Tibial nerve (tissue), 4 donors: ENCODE results near the gene IL12B. TPM values are rescaled to one million over a fixed set of nuclear protein-coding genes. Genes with fewer than 3 reads are reported as not detected.
A peak's percentile ranks its signal among the peaks of the same experiment; 100 is the strongest.
"Not testable (repeated sequence)": the region's sequence is repeated elsewhere in the genome, so short reads cannot be mapped to it uniquely, and the experiment has no call there.

Source experiments
- DNase-seq, 2 donors: peaks; one replicate each; pipeline ENCODE4 v3.0.0-alpha.2; 2019; ENCODE audit warnings: low spot score in 2 of 2
- H3K27ac ChIP-seq, 4 donors: fragments of 200-600 bp; sonication (generic) in 3 of 4; one replicate each; pipeline ENCODE4 v1.5.1; 2017 to 2019; ENCODE audit warnings: mild to moderate bottlenecking in 1 of 4
- H3K27me3 ChIP-seq, 2 donors: fragments of 200-600 bp; sonication (generic) in 1 of 2; one replicate each; pipeline versions ENCODE4 v1.5.1 to v1.6.0; 2017 to 2019
- H3K36me3 ChIP-seq, 3 donors: fragments of 200-600 bp; sonication (generic); one replicate each; pipeline ENCODE4 v1.5.1; 2018 to 2019
- H3K4me1 ChIP-seq, 4 donors: fragments of 200-600 bp; sonication (generic) in 3 of 4; one replicate each; pipeline ENCODE4 v1.5.1; 2017 to 2019
- H3K4me3 ChIP-seq, 4 donors: fragments of 200-600 bp; sonication (generic) in 3 of 4; one replicate each; pipeline ENCODE4 v1.5.1; 2017 to 2019; ENCODE audit warnings: mild to moderate bottlenecking in 1 of 4, moderate library complexity in 1 of 4
- H3K9me3 ChIP-seq, 4 donors: fragments of 200-600 bp; sonication (generic) in 3 of 4; one replicate each; pipeline ENCODE4 v1.5.1; 2017 to 2019
- EP300 ChIP-seq, 2 donors: sonication (generic); formaldehyde crosslinking; IDR thresholded peaks; one replicate each; pipeline ENCODE4 v1.6.1; 2017; ENCODE audit warnings: antibody characterized with exemption in 2 of 2, mild to moderate bottlenecking in 1 of 2
- POLR2A ChIP-seq, 2 donors: fragments of 450-650 bp; IDR thresholded peaks; one replicate each; pipeline ENCODE4 v1.6.1; 2017; ENCODE audit warnings: antibody characterized with exemption in 2 of 2, mild to moderate bottlenecking in 2 of 2, moderate library complexity in 2 of 2
- WGBS, 2 donors: methylation state at CpG; one replicate each; pipeline ENCODE4 v1.1.5; 2018; 5-methylcytosine and 5-hydroxymethylcytosine counted together
- total RNA-seq, 4 donors: library from RNA; depleted of rRNA; stranded (reverse); fragments of >200 nt; gene quantifications; one replicate each; pipeline ENCODE4 v1.1.0, GENCODE V29; 2016
- TF ChIP-seq, protein P1 (sequence below), 5 experiments: fragments of 200-600 bp in 3 of 5; fragments of 450-650 bp in 2 of 5; sonication (generic) in 3 of 5; IDR thresholded peaks; one replicate each; pipeline ENCODE4 v1.5.1; 2016 to 2019; ENCODE audit warnings: antibody characterized with exemption in 5 of 5, mild to moderate bottlenecking in 3 of 5, moderate library complexity in 2 of 5

Gene IL12B
- total RNA-seq, 4 donors from 2014 or later: not detected

DNA sequence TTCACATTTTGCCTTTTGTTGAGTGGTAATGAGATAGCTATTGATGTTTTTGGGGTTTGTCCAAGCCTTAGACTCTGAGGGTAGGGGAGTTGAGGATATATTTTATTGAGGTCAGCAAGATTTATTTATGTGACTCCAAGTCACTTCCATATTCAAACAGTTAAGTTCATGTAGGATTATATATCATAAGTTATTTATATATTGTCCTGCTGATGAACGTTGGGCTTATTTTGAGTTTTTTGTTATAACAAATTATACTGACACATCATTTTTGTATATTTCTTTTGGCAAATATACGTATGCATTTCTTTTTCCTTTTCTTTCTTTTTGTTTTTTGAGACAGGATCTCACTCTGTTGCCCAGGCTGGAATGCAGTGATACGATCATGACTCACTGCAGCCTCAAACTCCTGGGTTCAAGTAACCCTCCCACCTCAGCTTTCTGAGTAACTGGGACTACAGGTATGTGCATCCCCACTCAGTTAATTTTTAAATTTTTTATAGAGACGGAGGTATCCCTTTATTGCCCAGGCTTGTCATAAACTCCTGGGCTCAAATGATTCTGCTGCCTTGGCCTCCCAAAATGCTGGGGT is 23.5 kb upstream of the IL12B start:
- Histone ChIP-seq H3K27ac (no peak overlapping the region), H3K27me3 (peaks cover 0 to 6% of the 10 kb centered on the region in 2 donors), H3K9me3 (no peaks in the 10 kb centered on the region), H3K4me3 (no peak overlapping the region), H3K36me3 (no peaks in the 10 kb centered on the region), H3K4me1 (no peaks in the 10 kb centered on the region)
- WGBS, 2 donors: 58 to 67% methylated on average over 4 of the region's 4 CpGs
- DNase-seq: no peak
- TF ChIP-seq EP300 (IDR thresholded peaks at IDR 0.05) (no peak), POLR2A (IDR thresholded peaks at IDR 0.05) (no peak)
- TF ChIP-seq, protein P1, sequence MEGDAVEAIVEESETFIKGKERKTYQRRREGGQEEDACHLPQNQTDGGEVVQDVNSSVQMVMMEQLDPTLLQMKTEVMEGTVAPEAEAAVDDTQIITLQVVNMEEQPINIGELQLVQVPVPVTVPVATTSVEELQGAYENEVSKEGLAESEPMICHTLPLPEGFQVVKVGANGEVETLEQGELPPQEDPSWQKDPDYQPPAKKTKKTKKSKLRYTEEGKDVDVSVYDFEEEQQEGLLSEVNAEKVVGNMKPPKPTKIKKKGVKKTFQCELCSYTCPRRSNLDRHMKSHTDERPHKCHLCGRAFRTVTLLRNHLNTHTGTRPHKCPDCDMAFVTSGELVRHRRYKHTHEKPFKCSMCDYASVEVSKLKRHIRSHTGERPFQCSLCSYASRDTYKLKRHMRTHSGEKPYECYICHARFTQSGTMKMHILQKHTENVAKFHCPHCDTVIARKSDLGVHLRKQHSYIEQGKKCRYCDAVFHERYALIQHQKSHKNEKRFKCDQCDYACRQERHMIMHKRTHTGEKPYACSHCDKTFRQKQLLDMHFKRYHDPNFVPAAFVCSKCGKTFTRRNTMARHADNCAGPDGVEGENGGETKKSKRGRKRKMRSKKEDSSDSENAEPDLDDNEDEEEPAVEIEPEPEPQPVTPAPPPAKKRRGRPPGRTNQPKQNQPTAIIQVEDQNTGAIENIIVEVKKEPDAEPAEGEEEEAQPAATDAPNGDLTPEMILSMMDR (IDR thresholded peaks at IDR 0.05): no peak

DNA sequence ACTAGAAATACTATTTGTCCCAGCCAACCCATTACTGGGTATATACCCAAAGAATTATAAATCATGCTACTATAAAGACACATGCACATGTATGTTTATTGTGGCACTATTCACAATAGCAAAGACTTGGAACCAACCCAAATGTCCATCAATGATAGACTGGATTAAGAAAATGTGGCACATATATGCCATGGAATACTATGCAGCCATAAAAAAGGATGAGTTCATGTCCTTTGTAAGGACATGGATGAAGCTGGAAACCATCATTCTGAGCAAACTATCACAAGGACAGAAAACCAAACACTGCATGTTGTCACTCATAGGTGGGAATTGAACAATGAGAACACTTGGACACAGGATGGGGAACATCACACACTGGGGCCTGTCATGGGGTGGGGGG is 20.4 kb upstream of the IL12B start:
- not testable (repeated sequence) for DNase-seq, H3K4me3 ChIP-seq, H3K4me1 ChIP-seq, H3K36me3 ChIP-seq, H3K27ac ChIP-seq, H3K9me3 ChIP-seq, H3K27me3 ChIP-seq

DNA sequence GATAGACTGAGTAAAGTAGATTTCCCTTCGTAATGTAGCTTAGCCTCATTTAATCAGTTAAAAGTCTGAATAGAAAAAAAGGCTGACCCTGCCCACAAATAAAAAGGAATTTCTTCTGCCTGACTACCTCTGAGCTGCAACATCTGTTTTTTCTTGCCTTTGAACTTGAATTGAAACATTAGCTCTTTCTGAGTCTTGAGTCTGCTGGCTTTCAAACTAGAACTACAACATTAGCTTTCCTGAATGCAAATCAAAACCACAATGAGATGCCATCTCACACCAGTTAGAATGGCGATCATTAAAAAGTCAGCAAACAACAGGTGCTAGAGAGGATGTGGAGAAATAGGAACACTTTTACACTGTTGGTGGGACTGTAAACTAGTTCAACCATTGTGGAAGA is 19.9 kb upstream of the IL12B start:
- H3K9me3 ChIP-seq, H3K36me3 ChIP-seq, H3K4me1 ChIP-seq, H3K27ac ChIP-seq, H3K4me3 ChIP-seq, DNase-seq, H3K27me3 ChIP-seq: not testable (repeated sequence)
- WGBS, 2 donors: 69 to 89% methylated on average over 2 of the region's 2 CpGs

DNA sequence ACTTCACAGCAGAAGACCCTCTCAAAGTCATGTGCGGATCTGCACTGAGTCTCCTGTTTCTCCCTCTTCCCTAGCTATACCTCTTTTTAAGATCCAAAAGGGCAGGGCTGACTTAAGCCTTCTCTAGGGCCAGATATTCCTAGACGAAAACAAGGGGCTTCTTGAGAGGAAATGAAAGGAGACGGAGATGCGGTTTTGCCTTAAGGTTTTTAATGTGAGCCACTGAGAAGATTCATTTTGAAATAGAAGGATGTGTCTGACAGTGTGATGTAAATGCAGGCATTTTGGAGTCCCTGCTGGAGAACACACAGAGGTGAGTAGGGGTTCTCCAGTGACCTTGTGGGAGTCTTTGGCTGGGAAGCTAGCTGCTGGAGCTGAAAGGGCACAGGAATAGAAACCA is 15.6 kb upstream of the IL12B start:
- H3K4me1 ChIP-seq: no peaks in the 10 kb centered on the region
- no peak overlapping the region for H3K4me3 ChIP-seq

DNA sequence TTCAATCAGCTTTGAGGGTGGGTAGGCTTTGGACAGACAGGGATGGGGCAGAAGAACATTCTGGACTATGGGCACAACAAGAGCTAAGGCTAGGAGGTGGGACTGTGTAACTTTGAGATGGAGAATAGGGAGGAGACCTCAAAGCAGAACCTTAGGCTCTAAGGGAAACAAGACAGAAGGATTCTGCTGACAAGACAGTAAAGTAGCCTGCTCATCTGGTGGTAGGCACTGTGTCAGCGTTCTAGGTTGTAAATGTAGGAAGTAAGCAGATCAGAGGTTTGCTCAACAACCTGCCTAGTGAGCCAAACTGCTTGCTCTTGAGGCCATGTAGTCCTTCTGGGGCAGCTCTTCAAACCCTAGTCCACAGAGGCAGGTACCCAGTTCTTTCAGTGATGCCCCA is 15.0 kb upstream of the IL12B start:
- peak in 1 of 2 donors; percentile 38 for TF ChIP-seq EP300 (IDR thresholded peaks at IDR 0.05)
- TF ChIP-seq, protein P1 (IDR thresholded peaks at IDR 0.05): no peak
- no peak overlapping the region for H3K4me3 ChIP-seq
- no peak overlapping the region for H3K27ac ChIP-seq
- H3K27me3 ChIP-seq: no peaks in the 10 kb centered on the region
- WGBS, 2 donors: 0% methylated on average over 1 of the region's 1 CpG
- H3K36me3 ChIP-seq: no peaks in the 10 kb centered on the region
- H3K9me3 ChIP-seq: peaks cover 0 to 18% (median 0%) of the 10 kb centered on the region in 4 donors
- H3K4me1 ChIP-seq: no peaks in the 10 kb centered on the region
- DNase-seq: no peak

More for the DNA sequence above, 15.6 kb upstream of the IL12B start:
- Histone ChIP-seq H3K27me3 (no peaks in the 10 kb centered on the region), H3K36me3 (no peaks in the 10 kb centered on the region), H3K27ac (no peak overlapping the region), H3K9me3 (peaks cover 0 to 18% (median 0%) of the 10 kb centered on the region in 4 donors)
- 64 to 73% methylated on average over 4 of the region's 4 CpGs for WGBS, 2 donors
- no peak for DNase-seq
- TF ChIP-seq, protein P1 (IDR thresholded peaks at IDR 0.05): no peak
- TF ChIP-seq EP300 (IDR thresholded peaks at IDR 0.05): no peak
- TF ChIP-seq POLR2A (IDR thresholded peaks at IDR 0.05): no peak

DNA sequence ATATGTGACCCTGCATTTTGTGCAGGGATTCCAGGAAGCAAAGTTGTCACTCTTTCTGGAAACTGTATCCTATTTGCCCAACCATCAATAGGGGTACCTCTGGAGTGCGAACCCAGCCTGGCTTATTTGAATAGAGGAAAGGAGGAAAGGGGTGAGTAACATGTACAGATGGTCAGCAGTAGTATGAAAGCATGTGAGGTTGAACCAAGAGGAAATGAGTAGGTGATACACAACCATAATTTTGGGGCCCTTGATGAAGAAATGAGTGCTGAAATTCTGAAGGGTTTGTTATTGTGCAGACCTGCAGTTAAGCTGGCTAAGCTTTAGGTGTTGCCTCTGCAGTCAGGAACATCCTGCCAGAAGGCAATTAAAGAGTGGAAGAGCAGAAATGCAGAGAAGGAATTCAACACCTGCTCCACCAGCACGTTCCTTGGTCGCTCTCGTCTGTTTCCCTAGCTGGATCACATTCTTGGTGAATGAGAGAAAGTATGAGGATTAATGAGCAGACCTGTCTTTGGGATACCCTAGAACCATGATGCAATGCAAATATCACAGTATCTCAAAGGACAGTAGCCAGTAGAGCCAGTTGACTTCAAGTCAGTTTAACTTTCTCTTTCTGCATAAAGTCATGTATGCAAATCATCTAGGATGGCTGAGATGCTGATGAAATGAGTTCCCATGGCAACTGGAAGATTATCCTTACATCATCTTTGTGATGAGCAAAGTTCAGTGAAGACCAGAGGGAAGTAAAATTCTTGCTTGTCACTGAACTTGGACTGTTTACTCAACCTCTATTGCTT is 13.2 kb upstream of the IL12B start:
- Histone ChIP-seq H3K27me3 (no peaks in the 10 kb centered on the region), H3K4me3 (no peak overlapping the region), H3K4me1 (no peaks in the 10 kb centered on the region), H3K9me3 (peaks cover 0 to 18% (median 0%) of the 10 kb centered on the region in 4 donors), H3K27ac (no peak overlapping the region), H3K36me3 (no peaks in the 10 kb centered on the region)
- TF ChIP-seq EP300 (IDR thresholded peaks at IDR 0.05) (no peak), POLR2A (IDR thresholded peaks at IDR 0.05) (no peak)
- TF ChIP-seq, protein P1 (IDR thresholded peaks at IDR 0.05): no peak
- DNase-seq: no peak
- WGBS, 2 donors: 78 to 83% methylated on average over 4 of the region's 4 CpGs
